EH (cell line): ENCODE results near the gene SEL1L3.
A peak's percentile ranks its signal among the peaks of the same experiment; 100 is the strongest.
"Not testable (repeated sequence)": the region's sequence is repeated elsewhere in the genome, so short reads cannot be mapped to it uniquely, and the experiment has no call there.

ENCODE experiments used
- DNase-seq: peaks from one replicate; pipeline ENCODE4 v3.0.0-alpha.2; 2015; ENCODE audit warnings: low read depth

Gene SEL1L3

GRCh38 chr4:25879587-25879986, 16.8 kb upstream of the SEL1L3 start:
- no peak for DNase-seq

DNA sequence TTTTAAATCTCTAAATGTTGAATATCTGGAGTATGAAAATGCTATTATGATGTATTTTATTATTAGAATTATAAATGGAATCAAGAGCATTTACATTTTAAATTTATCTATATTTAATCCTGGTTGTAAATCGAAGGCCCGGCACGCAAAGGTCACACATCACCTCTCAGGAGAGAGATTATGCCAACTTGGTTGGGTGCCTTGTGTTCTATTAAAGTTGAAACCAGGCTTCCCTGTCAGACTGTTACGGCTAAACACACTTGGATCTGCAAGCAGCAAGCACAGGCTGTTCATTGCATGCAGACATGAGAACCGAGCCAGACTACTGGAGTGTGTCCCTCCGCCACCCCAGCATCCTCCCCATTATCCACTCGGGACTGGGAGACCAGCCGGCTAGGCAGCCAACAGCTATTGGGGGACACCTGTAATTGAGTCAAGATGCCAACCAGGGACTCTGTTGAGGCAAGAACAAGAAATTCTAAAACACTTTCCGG, 16.4 kb upstream of the SEL1L3 start:
- no peak for DNase-seq

GRCh38 chr4:25878676-25879075, 15.9 kb upstream of the SEL1L3 start:
- DNase-seq, result no peak

- no peak for DNase-seq
Observed at GRCh38 chr4:25875281-25875745, 12.5 kb upstream of the SEL1L3 start.

GRCh38 chr4:25874655-25875054, 11.9 kb upstream of the SEL1L3 start:
- no peak for DNase-seq

DNA sequence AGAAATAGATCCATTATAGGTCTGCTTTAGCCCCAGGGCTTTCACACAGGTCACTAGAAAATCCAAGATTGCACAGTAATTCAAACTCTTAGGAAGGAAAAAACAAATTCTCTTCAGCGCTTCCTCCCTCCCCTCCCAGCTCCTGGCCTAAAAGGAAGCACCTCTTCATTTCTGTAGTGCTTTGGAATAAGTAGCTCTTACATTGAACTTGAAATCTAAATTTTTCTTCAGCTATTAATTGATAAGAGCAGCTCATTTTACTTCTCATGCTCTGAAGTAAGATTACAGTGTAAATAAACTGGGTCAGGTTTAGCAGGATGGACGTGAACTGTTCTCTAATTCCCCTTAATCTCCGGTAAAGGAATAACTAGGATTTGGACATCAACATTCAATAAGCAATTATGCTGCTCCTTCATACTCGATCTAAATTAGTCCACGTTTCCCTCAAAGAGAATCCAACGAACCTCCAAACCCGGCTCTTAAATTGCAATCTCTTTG, 10.9 kb upstream of the SEL1L3 start:
- DNase-seq, result no peak

GRCh38 chr4:25872851-25873631, 10.3 kb upstream of the SEL1L3 start:
- DNase-seq, result no peak

DNA sequence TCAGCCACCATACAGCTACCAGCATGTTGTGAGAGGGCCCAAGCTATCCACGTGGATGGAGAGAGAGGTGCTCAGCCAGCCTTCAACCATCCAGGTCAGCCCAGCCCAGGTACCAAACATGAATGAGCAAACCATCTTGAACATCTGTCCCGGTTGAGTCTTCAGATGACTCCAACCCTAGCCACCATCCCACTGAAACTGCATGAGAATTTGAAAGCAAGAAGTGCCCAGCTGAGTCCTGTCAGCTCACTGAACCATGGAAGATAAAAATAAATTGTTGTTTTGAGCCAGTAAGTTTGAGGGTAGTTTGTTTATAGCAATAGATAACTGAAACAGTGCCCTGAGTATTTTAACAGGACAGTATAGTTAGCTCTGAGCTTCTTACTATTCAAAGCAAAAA, 7.3 kb upstream of the SEL1L3 start:
- no peak for DNase-seq

- DNase-seq, result no peak
Observed at GRCh38 chr4:25867781-25868294, 5.0 kb upstream of the SEL1L3 start.

DNA sequence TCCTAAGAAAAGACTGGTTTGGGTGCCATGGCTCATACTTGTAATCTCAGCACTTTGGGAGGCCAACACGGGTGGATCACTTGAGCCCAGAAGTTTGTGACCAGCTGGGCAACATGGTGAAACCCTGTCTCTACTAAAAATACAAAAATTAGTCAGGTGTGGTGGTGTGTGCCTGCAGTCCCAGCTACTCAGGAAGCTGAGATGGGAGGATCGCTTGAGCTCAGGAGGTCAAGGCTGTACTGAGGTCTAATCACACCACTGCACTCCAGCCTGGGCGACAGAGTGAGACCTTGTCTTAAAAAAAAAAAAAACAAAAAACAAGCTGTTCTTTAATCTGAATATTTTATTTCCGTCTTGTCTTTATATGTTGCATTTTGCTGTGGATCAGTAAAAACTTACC, 3.6 kb upstream of the SEL1L3 start:
- DNase-seq, result not testable (repeated sequence)

- no peak for DNase-seq
Observed at GRCh38 chr4:25865586-25865985, 2.8 kb upstream of the SEL1L3 start.

- DNase-seq, result no peak
Observed at GRCh38 chr4:25863831-25864418, 1.1 kb upstream of the SEL1L3 start.

DNA sequence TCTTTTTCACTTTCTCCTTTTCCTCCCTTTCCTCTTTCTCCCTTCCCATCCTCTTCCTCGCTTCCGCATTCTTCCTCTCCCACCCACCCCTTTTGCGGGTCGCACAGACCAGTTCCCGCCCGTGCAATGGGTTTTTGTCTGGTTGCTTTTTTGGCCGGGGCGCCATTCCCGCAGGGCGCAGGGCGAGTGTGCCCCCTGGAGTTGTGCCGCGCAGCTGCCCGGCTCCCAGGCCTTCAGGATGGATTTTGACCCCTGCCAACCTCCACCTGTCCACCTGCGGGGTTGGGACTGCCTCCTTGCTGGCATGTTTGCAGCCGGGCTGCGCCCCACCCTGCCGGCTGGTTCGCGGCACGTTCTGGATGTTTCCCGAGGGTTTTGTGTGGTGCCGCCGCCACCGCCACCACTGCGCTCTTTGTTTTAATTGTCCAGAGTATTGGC, 578 bp upstream of the SEL1L3 start:
- no peak for DNase-seq

- DNase-seq, result peak; percentile 64
Observed at GRCh38 chr4:25861951-25862410, 807 bp downstream of the SEL1L3 start.

GRCh38 chr4:25861280-25861950, 1.4 kb downstream of the SEL1L3 start:
- peak; percentile 58 for DNase-seq

GRCh38 chr4:25860586-25861279, 2.1 kb downstream of the SEL1L3 start:
- DNase-seq, result peak; percentile 6

GRCh38 chr4:25859429-25860148, 3.2 kb downstream of the SEL1L3 start:
- peak; percentile 58 for DNase-seq

DNA sequence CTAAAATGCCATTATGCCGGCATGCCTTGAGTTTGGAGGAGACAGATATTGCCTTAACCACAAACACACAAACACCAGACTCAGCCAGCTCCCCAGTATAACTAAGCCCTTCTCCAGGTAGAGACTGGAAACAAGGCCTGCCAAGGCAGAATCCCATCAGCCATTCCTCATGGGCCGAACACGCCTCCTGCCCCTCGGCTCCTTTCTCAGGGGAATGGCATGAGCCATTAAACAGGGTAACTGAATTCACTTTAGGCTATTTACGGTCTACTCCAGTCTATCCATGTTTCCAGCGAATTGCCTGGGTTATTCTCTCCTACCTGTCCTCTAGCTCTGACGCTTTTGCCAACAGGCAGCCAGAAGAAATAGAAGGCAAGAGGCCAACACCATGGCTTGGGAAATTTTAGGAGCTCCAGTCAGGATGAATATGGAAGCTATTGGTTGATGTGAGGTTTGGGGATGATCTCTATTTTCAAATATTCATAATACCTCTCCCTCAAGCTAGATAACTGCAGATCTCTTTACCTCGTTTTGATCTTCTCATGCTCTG, 4.9 kb downstream of the SEL1L3 start:
- DNase-seq, result no peak

DNA sequence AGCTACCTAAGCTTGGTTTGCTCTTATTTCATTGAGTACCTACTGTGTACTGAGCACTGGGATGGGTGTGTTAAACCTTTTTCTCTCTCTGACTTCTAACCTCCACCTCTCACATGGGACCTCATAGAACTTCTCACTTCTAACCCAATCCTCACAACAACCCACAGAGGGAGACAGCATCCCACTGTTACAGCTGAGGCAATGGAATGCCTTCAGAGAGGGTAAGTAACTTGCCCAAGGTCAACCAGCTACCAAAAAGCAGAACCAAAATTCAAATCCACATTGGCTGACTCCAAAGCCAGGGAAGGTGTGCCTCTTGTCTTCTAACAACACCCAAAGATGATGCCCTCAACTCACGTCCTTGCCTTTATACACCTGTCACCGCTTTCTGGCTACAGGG, 5.4 kb downstream of the SEL1L3 start:
- DNase-seq, result no peak

DNA sequence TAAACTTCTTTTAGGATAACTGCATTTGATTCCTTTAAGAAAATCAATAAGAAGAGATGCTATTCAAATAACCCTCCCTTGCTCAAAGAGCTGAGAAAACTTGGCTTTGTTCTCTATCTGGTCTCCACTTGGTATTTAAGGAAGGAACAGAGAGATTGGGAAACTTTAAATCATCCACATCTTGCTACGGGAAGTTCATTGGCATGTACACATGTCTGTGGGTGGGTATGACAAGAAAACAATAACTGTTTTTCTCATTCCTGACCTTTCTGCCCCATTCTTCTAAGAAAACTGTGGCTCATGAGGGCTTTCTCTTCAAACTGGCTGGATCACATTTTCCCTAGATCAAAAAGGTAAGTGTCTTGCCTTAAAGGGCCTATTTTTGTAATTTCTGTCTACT, 6.0 kb downstream of the SEL1L3 start:
- peak; percentile 30 for DNase-seq

DNA sequence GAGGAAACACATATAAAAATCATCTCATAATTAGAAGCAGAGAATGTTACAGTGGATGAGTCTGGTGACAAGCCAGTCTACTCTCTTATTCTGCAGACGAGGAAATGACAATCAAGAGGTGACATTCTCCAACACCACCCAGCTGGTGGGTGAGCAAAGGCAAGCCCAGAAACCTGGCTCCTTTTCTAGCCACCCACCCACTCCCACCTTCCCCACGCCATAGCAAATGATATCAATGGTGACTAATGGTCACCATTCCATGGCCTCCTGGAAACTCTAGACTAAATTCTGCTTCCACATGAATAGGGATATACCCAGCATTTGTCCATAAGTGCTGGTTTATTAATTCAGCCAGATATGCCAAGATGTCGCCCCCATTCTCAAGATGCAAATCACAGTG, 10.7 kb downstream of the SEL1L3 start:
- no peak for DNase-seq
